K562 (cell line): ENCODE results near the gene B3GAT3. TPM values are rescaled to one million over a fixed set of nuclear protein-coding genes. Genes with fewer than 3 reads are reported as not detected.

Experiments
- CBX1 ChIP-seq: sonication (generic); IDR thresholded peaks from 2 replicates; pipeline ENCODE4 v1.6.1; 2016; ENCODE audit warnings: antibody characterized with exemption, low read depth, mild to moderate bottlenecking
- CC2D1A ChIP-seq: fragments of 450-650 bp; IDR thresholded peaks from 2 replicates; pipeline ENCODE4 v1.6.1; 2017; ENCODE audit warnings: mild to moderate bottlenecking
- CEBPB ChIP-seq: fragments of 450-650 bp; IDR thresholded peaks from 2 replicates; pipeline ENCODE4 v1.6.1; 2016; ENCODE audit warnings: missing genetic modification characterization, missing compliant biosample characterization
- CXXC5 ChIP-seq: fragments of 250-450 bp; sonication (Bioruptor Pico); IDR thresholded peaks from 2 replicates; pipeline ENCODE4 v1.8.0; 2022; ENCODE audit warnings: inconsistent platforms, mild to moderate bottlenecking, moderate library complexity
- ELF2 ChIP-seq: fragments of 250-450 bp; sonication (Bioruptor Pico); IDR thresholded peaks from 2 replicates; pipeline ENCODE4 v1.5.0; 2021; ENCODE audit warnings: mild to moderate bottlenecking
- FOXA3 ChIP-seq, 2 experiments: fragments of 450-650 bp in 1 of 2; sonication (generic) in 1 of 2; formaldehyde crosslinking; IDR thresholded peaks in 1 of 2; conservative IDR thresholded peaks in 1 of 2; 2 replicates each; pipeline versions ENCODE4 v1.4.0 to v1.8.0; 2020 to 2022; ENCODE audit warnings: mild to moderate bottlenecking in 2 of 2, missing genetic modification reagents in 1 of 2
- HDAC1 ChIP-seq, 2 experiments: fragments of 450-650 bp; IDR thresholded peaks; 2 replicates each; pipeline ENCODE4 v1.6.1; 2016 to 2017; ENCODE audit warnings: inconsistent platforms in 1 of 2, mild to moderate bottlenecking in 1 of 2, moderate library complexity in 1 of 2
- KDM5B ChIP-seq: fragments of 200-600 bp; sonication (generic); IDR thresholded peaks from 2 replicates; pipeline ENCODE4 v1.6.1; 2012; ENCODE audit warnings: low read depth, mild to moderate bottlenecking, moderate library complexity, low read length, control low read depth, inconsistent platforms; ENCODE audit not compliant: insufficient replicate concordance
- MAZ ChIP-seq, 2 experiments: fragments of 450-650 bp in 1 of 2; sonication (generic) in 1 of 2; formaldehyde crosslinking; IDR thresholded peaks in 1 of 2; conservative IDR thresholded peaks in 1 of 2; 2 replicates each; pipeline versions ENCODE4 v1.4.0 to v1.5.0; 2020; ENCODE audit warnings: mild to moderate bottlenecking in 1 of 2, missing genetic modification reagents in 1 of 2
- MTA2 ChIP-seq: fragments of 450-650 bp; IDR thresholded peaks from 2 replicates; pipeline ENCODE4 v1.6.1; 2016; ENCODE audit warnings: low read depth
- NBN ChIP-seq: fragments of 450-650 bp; IDR thresholded peaks from 2 replicates; pipeline ENCODE4 v1.6.1; 2016; ENCODE audit warnings: low read depth, mild to moderate bottlenecking
- OTX1 ChIP-seq: fragments of 450-650 bp; formaldehyde crosslinking; IDR thresholded peaks from 2 replicates; pipeline ENCODE4 v1.4.0; 2022; ENCODE audit warnings: mild to moderate bottlenecking
- PHB ChIP-seq: fragments of 250-450 bp; sonication (Bioruptor Pico); IDR thresholded peaks from 2 replicates; pipeline ENCODE4 v1.5.0; 2021
- PHF8 ChIP-seq: fragments of 200-600 bp; sonication (generic); IDR thresholded peaks from 2 replicates; pipeline ENCODE4 v1.6.1; 2012; ENCODE audit warnings: mixed run types, mild to moderate bottlenecking, inconsistent platforms, low read length, moderate library complexity, borderline replicate concordance
- PML ChIP-seq: IDR thresholded peaks from 2 replicates; pipeline ENCODE4 v1.6.1; 2012; ENCODE audit warnings: low read length, inconsistent platforms
- PTRF ChIP-seq: fragments of 450-650 bp; IDR thresholded peaks from 2 replicates; pipeline ENCODE4 v1.6.1; 2016; ENCODE audit warnings: mild to moderate bottlenecking, missing genetic modification characterization, missing compliant biosample characterization
- RBBP5 ChIP-seq: fragments of 200-600 bp; sonication (generic); IDR thresholded peaks from 2 replicates; pipeline ENCODE4 v1.6.1; 2012; ENCODE audit warnings: borderline replicate concordance, mild to moderate bottlenecking, low read length, control low read depth, inconsistent platforms; ENCODE audit not compliant: insufficient read depth, poor library complexity, severe bottlenecking
- SIN3B ChIP-seq: fragments of 450-650 bp; IDR thresholded peaks from 2 replicates; pipeline ENCODE4 v1.6.1; 2017; ENCODE audit warnings: low read depth, mild to moderate bottlenecking, moderate library complexity
- SPI1 ChIP-seq: IDR thresholded peaks from 2 replicates; pipeline ENCODE4 v1.6.1; 2011; ENCODE audit warnings: low read depth, low read length, control low read depth, borderline replicate concordance
- TCF7 ChIP-seq: sonication (generic); IDR thresholded peaks from 2 replicates; pipeline ENCODE4 v1.6.1; 2016; ENCODE audit warnings: antibody characterized with exemption, borderline replicate concordance
- XRCC5 ChIP-seq: fragments of 200-400 bp; formaldehyde crosslinking; IDR thresholded peaks from 2 replicates; pipeline ENCODE4 v1.6.1; 2017; ENCODE audit warnings: low read depth, mild to moderate bottlenecking, low read length
- ZKSCAN1 ChIP-seq: fragments of 150-350 bp; IDR thresholded peaks from 2 replicates; pipeline ENCODE4 v1.6.1; 2016; ENCODE audit warnings: low read depth, low read length
- ZNF197 ChIP-seq: fragments of 200-800 bp; sonication (Bioruptor generic); IDR thresholded peaks from 2 replicates; pipeline ENCODE4 v1.6.1; 2016; ENCODE audit warnings: low read depth, missing genetic modification characterization, missing compliant biosample characterization
- ZNF263 ChIP-seq: sonication (generic); formaldehyde crosslinking; IDR thresholded peaks from 2 replicates; pipeline ENCODE4 v1.8.0; 2022; ENCODE audit warnings: mild to moderate bottlenecking, missing genetic modification reagents, borderline replicate concordance
- ZNF354B ChIP-seq: fragments of 250-450 bp; sonication (Bioruptor Pico); IDR thresholded peaks from 2 replicates; pipeline ENCODE4 v1.4.0; 2020
- polyA plus RNA-seq, 8 experiments: library from polyadenylated mRNA; depleted of rRNA in 4 of 8; stranded (reverse) in 5 of 8; unstranded in 3 of 8; fragments of >200 nt; fragmentation: Nextera tagmentation in 2 of 8; fragmentation: Illumina TruSeq in 1 of 8; extraction: Ambion mirVana in 2 of 8; extraction: Trizol in 1 of 8; gene quantifications; 2 replicates each; pipeline versions ENCODE4 v1.2.1 to v1.2.3, GENCODE V29; 2011 to 2014; ENCODE audit warnings: inconsistent platforms in 1 of 8, missing spikeins in 1 of 8
- total RNA-seq, 7 experiments: library from RNA; depleted of rRNA in 6 of 7; stranded (reverse); fragments of >200 nt in 6 of 7; fragmentation: Illumina TruSeq in 2 of 7; extraction: Trizol in 2 of 7; gene quantifications; 2 replicates each; pipeline versions ENCODE4 v1.2.1 to v1.2.3, GENCODE V29; 2011 to 2021; ENCODE audit warnings: low replicate concordance in 1 of 7
- TF ChIP-seq, protein P1 (sequence below), 2 experiments: fragments of 250-450 bp in 1 of 2; fragments of 450-650 bp in 1 of 2; sonication (Bioruptor Pico) in 1 of 2; IDR thresholded peaks; 2 replicates each; pipeline versions ENCODE4 v1.6.1 to v1.8.0; 2016 to 2021; ENCODE audit warnings: mild to moderate bottlenecking in 2 of 2, moderate library complexity in 2 of 2, missing compliant biosample characterization in 1 of 2, missing genetic modification characterization in 1 of 2
- TF ChIP-seq, protein P2 (sequence below): fragments of 250-450 bp; sonication (Bioruptor Pico); IDR thresholded peaks from 2 replicates; pipeline ENCODE4 v1.4.0; 2020

B3GAT3 gene
- total and polyA plus RNA-seq, 9 of the 15 experiments (the other 6 are each of a cell fraction or from before 2014, with no cell fraction given), result 0.30 to 64.0 (median 21.4) TPM

DNA sequence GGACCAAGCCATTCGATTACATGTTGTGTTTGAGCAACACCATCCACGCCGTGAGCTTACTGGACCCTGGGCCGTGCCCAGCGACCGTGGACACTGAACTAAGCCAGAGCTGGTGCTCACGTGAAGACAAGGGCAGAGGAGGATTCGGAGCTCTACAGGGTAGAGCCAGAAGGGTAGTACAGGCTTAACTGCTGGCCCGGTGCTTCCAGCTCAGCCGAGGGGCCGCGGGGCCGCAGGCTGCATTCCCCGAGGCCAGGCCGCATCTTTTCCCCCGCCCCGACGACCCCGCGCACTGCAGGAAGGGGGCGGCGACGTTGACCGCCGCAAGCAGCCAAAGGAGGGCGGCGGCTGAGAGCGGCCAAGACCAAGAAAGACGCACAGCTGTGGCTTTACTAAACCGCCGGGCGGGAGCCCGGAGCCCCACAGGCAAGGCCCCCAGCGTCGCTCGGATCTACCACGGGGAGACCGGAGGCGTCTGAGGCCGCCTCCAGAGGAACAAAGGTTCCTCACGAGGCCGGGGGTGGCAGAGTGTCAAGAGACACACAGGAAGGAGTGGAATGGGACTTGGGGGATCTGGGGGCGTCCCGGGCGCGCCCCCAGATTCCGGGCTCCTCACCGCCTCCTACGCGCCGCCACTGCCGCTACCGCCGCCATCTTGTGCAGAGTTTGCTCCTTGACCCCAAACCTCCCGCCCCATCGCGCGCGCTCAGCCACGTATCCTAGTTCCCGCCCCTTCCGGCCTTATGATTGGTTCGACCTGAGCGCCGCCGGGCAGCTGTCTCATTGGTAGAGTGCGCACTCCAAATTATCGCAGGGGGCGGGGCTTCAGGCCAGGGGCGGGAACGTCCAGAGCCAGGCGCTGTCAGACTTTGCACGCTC, 24.4 kb upstream of the B3GAT3 start, which contains the start of gene GANAB (continued):
- TF ChIP-seq CC2D1A (peak; percentile 22; the same call in 1 of the 2 replicates), CBX1 (0 out of 2 replicates have a peak, but pooled peaks have one; percentile 26), FOXA3 (CRISPR knock-in tag; conservative IDR thresholded peaks at IDR 0.05 in 1 of 2, IDR thresholded peaks at IDR 0.05 in 1 of 2) (no peak; a peak in 1 of 4 replicates), ZKSCAN1 (peak; percentile 8; the same call in 1 of the 2 replicates), OTX1 (CRISPR knock-in tag) (peak; percentile 51; the same call in 1 of the 2 replicates), ZNF354B (CRISPR knock-in tag) (no peak), MTA2 (peak; percentile 39; the same call in 1 of the 2 replicates), ZNF263 (0 out of 2 replicates have a peak, but pooled peaks have one; percentile 15), NBN (no peak), MAZ (CRISPR knock-in tag; conservative IDR thresholded peaks at IDR 0.05 in 1 of 2, IDR thresholded peaks at IDR 0.05 in 1 of 2) (peak; percentile 74 to 75), SPI1 (no peak), XRCC5 (0 out of 2 replicates have a peak, but pooled peaks have one; percentile 17), PHB (CRISPR knock-in tag) (0 out of 2 replicates have a peak, but pooled peaks have one; percentile 17), ELF2 (CRISPR knock-in tag) (0 out of 2 replicates have a peak, but pooled peaks have one; percentile 48), CEBPB (tag) (no peak), ZNF197 (no peak), CXXC5 (CRISPR knock-in tag) (peak; percentile 94), RBBP5 (peak; percentile 85), PTRF (tag) (no peak), HDAC1 (IDR thresholded peaks at IDR 0.05) (peak in 1 of 2 experiments; percentile 70; a peak in 2 of 4 replicates), PHF8 (peak; percentile 84), SIN3B (peak; percentile 62), PML (peak; percentile 82; the same call in 1 of the 2 replicates), KDM5B (peak; percentile 86), TCF7 (0 out of 2 replicates have a peak, but pooled peaks have one; percentile 35)
- TF ChIP-seq, protein P1, sequence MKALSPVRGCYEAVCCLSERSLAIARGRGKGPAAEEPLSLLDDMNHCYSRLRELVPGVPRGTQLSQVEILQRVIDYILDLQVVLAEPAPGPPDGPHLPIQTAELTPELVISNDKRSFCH (CRISPR knock-in tag; IDR thresholded peaks at IDR 0.05), result no peak
- TF ChIP-seq, protein P1 (tag; IDR thresholded peaks at IDR 0.05), result peak; percentile 55; the same call in 1 of the 2 replicates
- TF ChIP-seq, protein P2, sequence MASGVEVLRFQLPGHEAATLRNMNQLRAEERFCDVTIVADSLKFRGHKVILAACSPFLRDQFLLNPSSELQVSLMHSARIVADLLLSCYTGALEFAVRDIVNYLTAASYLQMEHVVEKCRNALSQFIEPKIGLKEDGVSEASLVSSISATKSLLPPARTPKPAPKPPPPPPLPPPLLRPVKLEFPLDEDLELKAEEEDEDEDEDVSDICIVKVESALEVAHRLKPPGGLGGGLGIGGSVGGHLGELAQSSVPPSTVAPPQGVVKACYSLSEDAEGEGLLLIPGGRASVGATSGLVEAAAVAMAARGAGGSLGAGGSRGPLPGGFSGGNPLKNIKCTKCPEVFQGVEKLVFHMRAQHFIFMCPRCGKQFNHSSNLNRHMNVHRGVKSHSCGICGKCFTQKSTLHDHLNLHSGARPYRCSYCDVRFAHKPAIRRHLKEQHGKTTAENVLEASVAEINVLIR (CRISPR knock-in tag), result peak; percentile 64; the same call in 1 of the 2 replicates
